ENCODE results near the gene SPRED2.

SPRED2 gene

GRCh38 chr2:65277118-65277517, 155.3 kb downstream of the SPRED2 start:
- no peak for DNase-seq (ENCODE audit: low spot score)

GRCh38 chr2:65276609-65277008, 155.8 kb downstream of the SPRED2 start:
- no peak for DNase-seq (ENCODE audit: low spot score)

- DNase-seq (ENCODE audit: low spot score), result no peak
Measured at GRCh38 chr2:65275141-65275915, 157.1 kb downstream of the SPRED2 start.

GRCh38 chr2:65273344-65273743, 159.1 kb downstream of the SPRED2 start:
- DNase-seq (ENCODE audit: low spot score), result no peak

- DNase-seq (ENCODE audit: low spot score), result no peak
Measured at GRCh38 chr2:65268957-65269356, 163.4 kb downstream of the SPRED2 start.

GRCh38 chr2:65267008-65267407, 165.4 kb downstream of the SPRED2 start:
- DNase-seq (ENCODE audit: low spot score), result no peak

- DNase-seq (ENCODE audit: low spot score), result no peak
Measured at GRCh38 chr2:65265671-65266045, 166.7 kb downstream of the SPRED2 start.

- peak; percentile 28 for DNase-seq (ENCODE audit: low spot score)
Measured at GRCh38 chr2:65264821-65265670, 167.4 kb downstream of the SPRED2 start.

- DNase-seq (ENCODE audit: low spot score), result no peak
Measured at GRCh38 chr2:65263986-65264385, 168.4 kb downstream of the SPRED2 start.

GRCh38 chr2:65263262-65263661, 169.1 kb downstream of the SPRED2 start:
- DNase-seq (ENCODE audit: low spot score), result no peak

- no peak for DNase-seq (ENCODE audit: low spot score)
Measured at GRCh38 chr2:65261676-65262075, 170.7 kb downstream of the SPRED2 start.

Measured in AG08396 (cell line).